Astrocyte (in vitro differentiated cells and primary cell): Measurements from ENCODE around the gene SNX30. TPM values are rescaled to one million over a fixed set of nuclear protein-coding genes. Genes with fewer than 3 reads are reported as not detected.

Experiments
- total RNA-seq: library from RNA; stranded (reverse); gene quantifications from 2 replicates; pipeline ENCODE4 v1.2.1, GENCODE V29; 2021

The SNX30 gene
- total RNA-seq, 1 donor from 2014 or later = 12.8 TPM

Other genes starting within 250 kb of the SNX30 start
- gene INIP, start 32.6 kb upstream of the SNX30 start, total RNA-seq = 22.0 and 23.1 TPM in 2 replicates
- not detected in 2 replicates for gene SLC46A2, start 140.1 kb downstream of the SNX30 start, total RNA-seq